Measurements from ENCODE around the gene UQCC5.
A peak's percentile ranks its signal among the peaks of the same experiment; 100 is the strongest.

Gene UQCC5, protein sequence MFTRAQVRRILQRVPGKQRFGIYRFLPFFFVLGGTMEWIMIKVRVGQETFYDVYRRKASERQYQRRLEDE

DNA sequence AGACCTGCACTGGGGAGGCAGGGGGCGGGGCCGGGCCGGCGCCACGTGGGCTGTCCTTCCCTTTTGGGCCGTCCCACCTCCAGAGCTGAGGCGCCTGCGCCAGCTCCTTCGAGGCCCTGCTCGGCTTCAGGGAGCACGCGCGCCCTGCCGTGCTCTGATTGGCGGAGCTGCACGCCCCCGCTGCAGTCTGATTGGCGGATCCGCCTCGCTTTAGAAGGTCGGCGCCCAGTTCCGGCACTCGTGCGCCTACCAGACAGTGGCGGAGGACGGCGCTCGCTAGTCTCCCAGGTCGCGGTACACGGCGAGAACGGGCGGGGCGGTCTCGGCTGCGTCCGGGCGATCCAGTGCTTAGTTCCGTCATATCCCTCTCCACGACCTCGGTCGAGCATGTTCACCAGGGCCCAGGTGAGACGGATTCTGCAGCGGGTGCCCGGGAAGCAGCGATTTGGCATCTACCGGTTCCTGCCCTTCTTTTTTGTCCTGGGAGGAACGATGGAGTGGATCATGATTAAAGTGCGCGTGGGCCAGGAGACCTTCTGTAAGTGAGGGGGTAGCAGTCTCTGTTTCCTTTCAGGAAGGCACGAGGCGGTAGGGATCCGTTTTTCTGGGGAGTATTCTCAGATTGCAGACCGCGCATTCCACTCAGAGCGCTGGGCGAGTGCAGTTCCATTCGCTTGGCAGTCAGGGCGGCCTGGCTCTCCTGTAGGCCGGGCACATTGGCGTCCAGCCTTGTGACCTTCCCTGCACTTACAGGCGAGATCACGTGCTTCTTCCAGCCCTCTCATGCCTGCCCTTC is at the start of gene UQCC5:
UQCC5 (plus strand) TSS at position 237 of the 796 bp plus-strand sequence; CDS start at position 388, 151 bp downstream.
- H3K27me3 ChIP-seq (ENCODE audit: control insufficient read depth in 1 of 2, insufficient read depth in 2 of 2, low read length in 2 of 2), result no peaks in the 10 kb centered on the region
- H3K4me3 ChIP-seq (ENCODE audit: low read depth in 1 of 2, low read length in 2 of 2), result peak within 1 kb of the TSS; percentile 74 to 84
- H3K4me1 ChIP-seq (ENCODE audit: insufficient read depth, low read length), result peaks cover 37% of the 10 kb centered on the region
- H3K9ac ChIP-seq (ENCODE audit: low read length), result peak within 1 kb of the TSS; percentile 47
- peaks cover 5% of the 10 kb centered on the region for H3K36me3 ChIP-seq (ENCODE audit: insufficient read depth, low read length)
- no peaks in the 10 kb centered on the region for H3K9me3 ChIP-seq (ENCODE audit: low read length)
- H3K27ac ChIP-seq (ENCODE audit: low read depth, low read length), result peak within 1 kb of the TSS; percentile 91

DNA sequence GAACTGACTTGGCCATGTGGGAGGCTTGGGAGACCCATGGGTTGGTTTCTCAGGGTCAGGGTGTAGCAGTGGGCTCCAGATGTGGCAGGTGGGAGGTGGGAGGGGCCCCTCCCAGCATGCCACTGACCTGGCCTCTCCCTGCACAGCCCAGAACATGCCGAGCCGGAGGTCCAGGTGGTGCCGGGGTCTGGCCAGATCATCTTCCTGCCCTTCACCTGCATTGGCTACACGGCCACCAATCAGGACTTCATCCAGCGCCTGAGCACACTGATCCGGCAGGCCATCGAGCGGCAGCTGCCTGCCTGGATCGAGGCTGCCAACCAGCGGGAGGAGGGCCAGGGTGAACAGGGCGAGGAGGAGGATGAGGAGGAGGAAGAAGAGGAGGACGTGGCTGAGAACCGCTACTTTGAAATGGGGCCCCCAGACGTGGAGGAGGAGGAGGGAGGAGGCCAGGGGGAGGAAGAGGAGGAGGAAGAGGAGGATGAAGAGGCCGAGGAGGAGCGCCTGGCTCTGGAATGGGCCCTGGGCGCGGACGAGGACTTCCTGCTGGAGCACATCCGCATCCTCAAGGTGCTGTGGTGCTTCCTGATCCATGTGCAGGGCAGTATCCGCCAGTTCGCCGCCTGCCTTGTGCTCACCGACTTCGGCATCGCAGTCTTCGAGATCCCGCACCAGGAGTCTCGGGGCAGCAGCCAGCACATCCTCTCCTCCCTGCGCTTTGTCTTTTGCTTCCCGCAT is 49.2 kb upstream of the UQCC5 start:
- H3K27ac ChIP-seq (ENCODE audit: low read depth, low read length), result no peak overlapping the region
- H3K36me3 ChIP-seq (ENCODE audit: insufficient read depth, low read length), result peaks cover 66% of the 10 kb centered on the region
- H3K9me3 ChIP-seq (ENCODE audit: low read length), result no peaks in the 10 kb centered on the region
- H3K4me3 ChIP-seq (ENCODE audit: low read depth in 1 of 2, low read length in 2 of 2), result no peak overlapping the region
- H3K27me3 ChIP-seq (ENCODE audit: control insufficient read depth in 1 of 2, insufficient read depth in 2 of 2, low read length in 2 of 2), result no peaks in the 10 kb centered on the region
- H3K9ac ChIP-seq (ENCODE audit: low read length), result no peak overlapping the region
- H3K4me1 ChIP-seq (ENCODE audit: insufficient read depth, low read length), result peaks cover 21% of the 10 kb centered on the region

DNA sequence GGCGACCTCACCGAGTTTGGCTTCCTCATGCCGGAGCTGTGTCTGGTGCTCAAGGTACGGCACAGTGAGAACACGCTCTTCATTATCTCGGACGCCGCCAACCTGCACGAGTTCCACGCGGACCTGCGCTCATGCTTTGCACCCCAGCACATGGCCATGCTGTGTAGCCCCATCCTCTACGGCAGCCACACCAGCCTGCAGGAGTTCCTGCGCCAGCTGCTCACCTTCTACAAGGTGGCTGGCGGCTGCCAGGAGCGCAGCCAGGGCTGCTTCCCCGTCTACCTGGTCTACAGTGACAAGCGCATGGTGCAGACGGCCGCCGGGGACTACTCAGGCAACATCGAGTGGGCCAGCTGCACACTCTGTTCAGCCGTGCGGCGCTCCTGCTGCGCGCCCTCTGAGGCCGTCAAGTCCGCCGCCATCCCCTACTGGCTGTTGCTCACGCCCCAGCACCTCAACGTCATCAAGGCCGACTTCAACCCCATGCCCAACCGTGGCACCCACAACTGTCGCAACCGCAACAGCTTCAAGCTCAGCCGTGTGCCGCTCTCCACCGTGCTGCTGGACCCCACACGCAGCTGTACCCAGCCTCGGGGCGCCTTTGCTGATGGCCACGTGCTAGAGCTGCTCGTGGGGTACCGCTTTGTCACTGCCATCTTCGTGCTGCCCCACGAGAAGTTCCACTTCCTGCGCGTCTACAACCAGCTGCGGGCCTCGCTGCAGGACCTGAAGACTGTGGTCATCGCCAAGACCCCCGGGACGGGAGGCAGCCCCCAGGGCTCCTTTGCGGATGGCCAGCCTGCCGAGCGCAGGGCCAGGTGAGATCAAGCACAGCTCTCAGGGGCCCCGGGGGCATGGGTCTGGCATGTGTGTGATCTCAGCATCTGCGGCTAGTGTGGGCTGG is 48.4 kb upstream of the UQCC5 start:
- Histone ChIP-seq H3K9me3 (ENCODE audit: low read length) (no peaks in the 10 kb centered on the region), H3K36me3 (ENCODE audit: insufficient read depth, low read length) (peaks cover 66% of the 10 kb centered on the region), H3K27me3 (ENCODE audit: control insufficient read depth in 1 of 2, insufficient read depth in 2 of 2, low read length in 2 of 2) (no peaks in the 10 kb centered on the region), H3K27ac (ENCODE audit: low read depth, low read length) (no peak overlapping the region), H3K4me3 (ENCODE audit: low read depth in 1 of 2, low read length in 2 of 2) (no peak overlapping the region), H3K4me1 (ENCODE audit: insufficient read depth, low read length) (peaks cover 20% of the 10 kb centered on the region), H3K9ac (ENCODE audit: low read length) (no peak overlapping the region)

DNA sequence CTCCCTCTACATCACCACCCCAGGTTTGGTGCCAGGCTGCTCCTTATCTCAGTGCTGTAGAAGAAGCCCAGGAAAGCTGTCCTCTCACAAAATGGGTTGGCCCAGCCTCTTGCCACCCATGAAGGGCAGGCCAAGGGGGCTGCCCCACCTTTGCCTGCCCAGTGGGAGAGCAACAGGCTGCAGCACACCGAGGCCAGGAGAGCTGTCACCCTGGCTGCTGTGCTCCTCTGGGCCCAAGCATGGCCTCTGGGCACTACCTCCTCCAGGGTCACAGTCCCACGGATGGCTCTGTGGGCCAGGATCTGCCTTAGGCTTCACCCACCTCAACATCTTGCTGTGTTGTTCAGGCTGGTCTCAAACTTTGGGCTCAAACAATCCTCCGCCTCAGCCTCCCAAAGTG is 47.7 kb upstream of the UQCC5 start:
- Histone ChIP-seq H3K27me3 (ENCODE audit: control insufficient read depth in 1 of 2, insufficient read depth in 2 of 2, low read length in 2 of 2) (no peaks in the 10 kb centered on the region), H3K9ac (ENCODE audit: low read length) (no peak overlapping the region), H3K9me3 (ENCODE audit: low read length) (no peaks in the 10 kb centered on the region), H3K4me1 (ENCODE audit: insufficient read depth, low read length) (peaks cover 13% of the 10 kb centered on the region), H3K4me3 (ENCODE audit: low read depth in 1 of 2, low read length in 2 of 2) (no peak overlapping the region), H3K27ac (ENCODE audit: low read depth, low read length) (no peak overlapping the region), H3K36me3 (ENCODE audit: insufficient read depth, low read length) (peaks cover 72% of the 10 kb centered on the region)

DNA sequence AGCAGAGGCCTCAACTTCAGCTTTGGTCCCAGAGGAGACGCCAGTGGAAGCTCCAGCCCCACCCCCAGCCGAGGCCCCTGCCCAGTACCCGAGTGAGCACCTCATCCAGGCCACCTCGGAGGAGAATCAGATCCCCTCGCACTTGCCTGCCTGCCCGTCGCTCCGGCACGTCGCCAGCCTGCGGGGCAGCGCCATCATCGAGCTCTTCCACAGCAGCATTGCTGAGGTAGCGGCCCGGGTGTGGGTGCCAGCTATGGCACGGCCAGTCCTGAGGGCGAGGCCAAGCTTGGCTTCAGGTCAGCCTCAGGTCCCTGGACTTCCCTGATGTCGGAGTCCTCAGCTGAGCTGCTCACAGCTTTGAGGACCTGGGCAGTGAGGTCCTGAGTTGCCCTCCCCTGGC is 47.0 kb upstream of the UQCC5 start:
- H3K4me1 ChIP-seq (ENCODE audit: insufficient read depth, low read length), result peaks cover 9% of the 10 kb centered on the region
- H3K36me3 ChIP-seq (ENCODE audit: insufficient read depth, low read length), result peaks cover 77% of the 10 kb centered on the region

DNA sequence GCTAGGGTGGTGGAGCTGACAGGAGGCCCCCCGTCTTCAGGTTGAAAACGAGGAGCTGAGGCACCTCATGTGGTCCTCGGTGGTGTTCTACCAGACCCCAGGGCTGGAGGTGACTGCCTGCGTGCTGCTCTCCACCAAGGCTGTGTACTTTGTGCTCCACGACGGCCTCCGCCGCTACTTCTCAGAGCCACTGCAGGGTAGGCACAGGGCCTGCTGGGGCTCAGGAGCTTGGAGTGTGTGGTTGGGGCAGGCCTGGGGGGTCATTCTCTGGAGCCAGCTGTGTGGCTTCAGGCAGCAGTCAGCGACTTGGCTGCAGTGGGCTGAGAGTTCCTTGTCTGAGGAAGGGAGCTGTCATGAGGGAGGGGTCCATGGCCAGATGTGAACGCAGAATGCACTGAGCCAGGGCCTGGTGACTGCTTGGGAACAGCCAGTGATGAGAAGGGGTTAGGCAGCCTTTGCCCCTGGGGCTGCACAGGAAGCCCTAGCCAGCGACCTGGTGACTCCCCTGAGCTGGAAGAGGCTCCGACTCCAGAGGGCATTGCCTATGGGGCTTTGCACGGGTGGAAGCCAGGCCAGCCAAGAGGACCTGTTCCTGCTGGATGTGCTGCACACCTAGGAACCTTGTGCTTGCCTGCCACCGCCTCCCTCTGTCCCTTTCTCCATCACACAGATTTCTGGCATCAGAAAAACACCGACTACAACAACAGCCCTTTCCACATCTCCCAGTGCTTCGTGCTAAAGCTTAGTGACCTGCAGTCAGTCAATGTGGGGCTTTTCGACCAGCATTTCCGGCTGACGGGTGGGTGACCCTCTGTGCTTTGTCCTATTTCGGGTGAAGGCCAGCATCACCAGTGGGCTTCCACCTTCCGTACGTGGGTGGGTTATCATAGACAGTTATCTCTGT is 46.1 kb upstream of the UQCC5 start:
- Histone ChIP-seq H3K27me3 (ENCODE audit: control insufficient read depth in 1 of 2, insufficient read depth in 2 of 2, low read length in 2 of 2) (no peaks in the 10 kb centered on the region), H3K9me3 (ENCODE audit: low read length) (no peaks in the 10 kb centered on the region), H3K27ac (ENCODE audit: low read depth, low read length) (no peak overlapping the region), H3K9ac (ENCODE audit: low read length) (no peak overlapping the region), H3K4me1 (ENCODE audit: insufficient read depth, low read length) (peaks cover under 1% of the 10 kb centered on the region), H3K4me3 (ENCODE audit: low read depth in 1 of 2, low read length in 2 of 2) (no peak overlapping the region), H3K36me3 (ENCODE audit: insufficient read depth, low read length) (peaks cover 77% of the 10 kb centered on the region)

More for the DNA sequence above, 47.0 kb upstream of the UQCC5 start:
- H3K9ac ChIP-seq (ENCODE audit: low read length), result no peak overlapping the region
- H3K27me3 ChIP-seq (ENCODE audit: control insufficient read depth in 1 of 2, insufficient read depth in 2 of 2, low read length in 2 of 2), result no peaks in the 10 kb centered on the region
- H3K27ac ChIP-seq (ENCODE audit: low read depth, low read length), result no peak overlapping the region
- H3K9me3 ChIP-seq (ENCODE audit: low read length), result no peaks in the 10 kb centered on the region
- no peak overlapping the region for H3K4me3 ChIP-seq (ENCODE audit: low read depth in 1 of 2, low read length in 2 of 2)

DNA sequence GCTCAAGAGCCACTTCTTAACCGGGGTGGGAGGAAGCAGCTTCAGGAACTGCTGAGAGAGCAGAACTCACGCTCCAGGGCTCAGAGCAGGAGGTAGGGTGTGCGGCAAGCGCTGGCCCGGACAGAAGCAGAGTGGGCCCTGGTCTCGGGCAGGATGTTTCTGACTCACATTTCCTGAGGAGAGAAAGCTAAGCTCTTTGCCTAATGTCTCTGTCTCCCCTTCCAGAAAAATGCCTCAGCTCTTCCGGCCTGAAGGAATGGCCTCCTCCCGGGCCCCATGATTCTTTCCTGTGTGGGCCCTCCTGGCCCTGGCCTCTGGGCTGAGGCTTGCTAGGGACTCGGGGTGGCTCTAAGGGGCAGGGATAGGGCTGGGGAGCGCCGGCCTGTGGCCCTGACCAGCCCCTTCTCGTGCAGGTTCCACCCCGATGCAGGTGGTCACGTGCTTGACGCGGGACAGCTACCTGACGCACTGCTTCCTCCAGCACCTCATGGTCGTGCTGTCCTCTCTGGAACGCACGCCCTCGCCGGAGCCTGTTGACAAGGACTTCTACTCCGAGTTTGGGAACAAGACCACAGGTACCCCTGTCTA is 45.4 kb upstream of the UQCC5 start:
- peaks cover 77% of the 10 kb centered on the region for H3K36me3 ChIP-seq (ENCODE audit: insufficient read depth, low read length)

DNA sequence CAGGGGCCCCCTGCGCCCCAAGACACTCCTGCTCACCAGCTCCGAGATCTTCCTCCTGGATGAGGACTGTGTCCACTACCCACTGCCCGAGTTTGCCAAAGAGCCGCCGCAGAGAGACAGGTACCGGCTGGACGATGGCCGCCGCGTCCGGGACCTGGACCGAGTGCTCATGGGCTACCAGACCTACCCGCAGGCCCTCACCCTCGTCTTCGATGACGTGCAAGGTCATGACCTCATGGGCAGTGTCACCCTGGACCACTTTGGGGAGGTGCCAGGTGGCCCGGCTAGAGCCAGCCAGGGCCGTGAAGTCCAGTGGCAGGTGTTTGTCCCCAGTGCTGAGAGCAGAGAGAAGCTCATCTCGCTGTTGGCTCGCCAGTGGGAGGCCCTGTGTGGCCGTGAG is 44.3 kb upstream of the UQCC5 start:
- Histone ChIP-seq H3K9me3 (ENCODE audit: low read length) (no peaks in the 10 kb centered on the region), H3K36me3 (ENCODE audit: insufficient read depth, low read length) (peaks cover 68% of the 10 kb centered on the region), H3K4me3 (ENCODE audit: low read depth in 1 of 2, low read length in 2 of 2) (no peak overlapping the region), H3K9ac (ENCODE audit: low read length) (no peak overlapping the region), H3K27me3 (ENCODE audit: control insufficient read depth in 1 of 2, insufficient read depth in 2 of 2, low read length in 2 of 2) (no peaks in the 10 kb centered on the region), H3K4me1 (ENCODE audit: insufficient read depth, low read length) (no peaks in the 10 kb centered on the region), H3K27ac (ENCODE audit: low read depth, low read length) (no peak overlapping the region)

More for the DNA sequence above, 45.4 kb upstream of the UQCC5 start:
- Histone ChIP-seq H3K9ac (ENCODE audit: low read length) (no peak overlapping the region), H3K4me1 (ENCODE audit: insufficient read depth, low read length) (no peaks in the 10 kb centered on the region), H3K4me3 (ENCODE audit: low read depth in 1 of 2, low read length in 2 of 2) (no peak overlapping the region), H3K9me3 (ENCODE audit: low read length) (no peaks in the 10 kb centered on the region), H3K27me3 (ENCODE audit: control insufficient read depth in 1 of 2, insufficient read depth in 2 of 2, low read length in 2 of 2) (no peaks in the 10 kb centered on the region), H3K27ac (ENCODE audit: low read depth, low read length) (peak overlapping the region; percentile 22)

DNA sequence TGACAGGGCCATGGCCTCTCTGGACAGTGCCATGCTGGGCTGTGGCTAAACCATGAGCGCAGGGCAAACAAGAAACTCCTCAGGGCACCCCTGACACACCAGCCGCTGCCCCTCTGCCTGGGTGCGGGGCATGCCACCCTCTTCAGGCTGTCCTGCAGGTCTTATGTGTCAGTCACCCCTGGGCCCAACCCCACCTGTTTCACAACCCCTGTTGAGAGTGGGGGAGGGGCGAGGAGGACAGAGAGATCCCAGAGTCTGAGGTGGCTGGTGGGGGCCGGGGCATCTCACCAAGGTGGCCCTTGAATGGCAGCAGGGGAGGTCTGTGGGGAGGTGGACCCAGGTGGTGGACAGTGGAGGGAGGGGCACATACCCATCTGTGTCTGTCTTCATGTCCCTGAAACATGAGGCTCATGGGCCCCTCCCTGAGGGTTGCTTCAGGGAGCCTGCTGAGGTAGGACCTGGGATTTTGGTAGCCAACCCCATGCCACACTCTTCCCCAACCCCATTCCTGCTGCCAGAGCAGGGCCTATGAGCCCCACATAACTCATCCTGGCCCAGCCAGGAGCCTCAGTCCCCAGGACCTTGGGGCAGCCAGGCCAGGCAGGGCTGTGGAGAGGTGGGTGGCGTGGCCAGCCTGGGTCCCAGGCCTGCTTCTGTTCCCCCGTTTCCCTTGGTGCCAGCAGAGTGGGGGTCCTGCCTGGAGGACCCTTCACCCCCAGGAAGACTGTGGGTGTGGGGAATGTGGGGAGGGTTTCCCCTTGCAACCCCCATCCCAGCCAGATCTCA is 43.0 kb upstream of the UQCC5 start:
- Histone ChIP-seq H3K36me3 (ENCODE audit: insufficient read depth, low read length) (peaks cover 55% of the 10 kb centered on the region), H3K27me3 (ENCODE audit: control insufficient read depth in 1 of 2, insufficient read depth in 2 of 2, low read length in 2 of 2) (no peaks in the 10 kb centered on the region), H3K4me3 (ENCODE audit: low read depth in 1 of 2, low read length in 2 of 2) (no peak overlapping the region), H3K9ac (ENCODE audit: low read length) (no peak overlapping the region), H3K27ac (ENCODE audit: low read depth, low read length) (no peak overlapping the region), H3K9me3 (ENCODE audit: low read length) (no peaks in the 10 kb centered on the region), H3K4me1 (ENCODE audit: insufficient read depth, low read length) (no peaks in the 10 kb centered on the region)

Measured in muscle layer of colon (tissue), 2 donors.